Activated CD4-positive, alpha-beta T cell treated with anti-CD3 and anti-CD28 coated beads, Interleukin-2, Interleukin-4, amounts not matched to agents 100 ng/mL and 50 ng/mL, durations not matched to agents 16 hours and 8 hours (primary cell): ENCODE data around the gene ZSCAN5A.
"Not testable (repeated sequence)": the region's sequence is repeated elsewhere in the genome, so short reads cannot be mapped to it uniquely, and the experiment has no call there.

Experiments
- DNase-seq: peaks from one replicate; pipeline ENCODE4 v3.0.0-alpha.2; 2020; ENCODE audit warnings: low spot score

Gene ZSCAN5A

DNA sequence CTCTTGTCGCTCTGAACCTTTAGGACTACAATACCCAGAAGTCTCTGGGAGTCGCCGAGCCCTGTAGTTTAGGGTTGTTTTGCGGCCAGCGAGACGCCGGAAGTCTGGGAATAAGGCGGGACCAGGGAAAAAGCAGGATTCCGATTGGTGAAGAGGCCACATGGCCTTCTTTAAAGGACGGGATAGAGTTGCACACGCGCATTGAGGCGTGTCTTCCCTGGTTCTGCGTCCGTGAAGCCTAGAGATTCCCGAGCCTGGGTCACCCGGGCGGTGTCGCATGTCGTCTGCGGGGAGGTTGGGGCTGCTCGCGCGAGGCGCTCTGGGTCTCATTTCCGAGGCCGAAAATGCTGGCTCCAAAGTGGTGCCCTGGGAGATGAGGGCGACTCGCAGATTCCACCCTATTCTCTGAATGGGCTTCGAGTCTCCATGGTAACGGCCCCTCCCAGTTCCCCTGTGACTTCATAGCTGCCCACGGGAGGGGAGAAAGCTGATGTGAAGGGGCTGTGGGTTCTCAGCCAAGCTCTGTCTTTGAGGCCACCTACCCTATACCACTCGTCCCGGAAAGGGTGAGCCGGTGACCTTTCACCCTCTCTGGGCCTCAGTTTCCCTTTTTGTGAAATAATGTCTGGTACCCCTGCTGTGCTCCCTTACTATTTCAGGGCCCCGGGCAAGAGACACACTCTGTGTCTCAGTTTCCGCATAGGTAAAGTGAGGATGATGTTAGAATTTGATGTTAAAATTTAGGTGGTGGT is 614 bp upstream of the ZSCAN5A start:
- DNase-seq: peak; percentile 95

DNA sequence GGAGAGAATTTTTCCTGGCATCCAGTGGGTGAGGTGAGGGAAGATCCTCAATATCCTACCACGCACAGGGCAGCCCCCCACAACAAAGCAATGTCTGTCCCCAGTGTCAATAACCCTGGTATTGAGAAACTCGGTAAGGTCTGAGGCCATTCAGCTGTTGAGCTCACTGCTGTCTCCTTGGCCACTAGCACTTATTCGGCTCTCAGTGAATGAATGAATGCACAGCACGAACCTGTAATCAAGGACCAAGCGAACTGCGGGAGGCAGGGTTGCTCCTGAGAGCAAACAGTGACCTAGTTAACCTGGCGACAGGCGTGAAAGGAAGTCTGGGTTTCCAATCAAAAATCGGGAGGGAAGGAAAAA is 640 bp downstream of the ZSCAN5A start:
- no peak for DNase-seq

DNA sequence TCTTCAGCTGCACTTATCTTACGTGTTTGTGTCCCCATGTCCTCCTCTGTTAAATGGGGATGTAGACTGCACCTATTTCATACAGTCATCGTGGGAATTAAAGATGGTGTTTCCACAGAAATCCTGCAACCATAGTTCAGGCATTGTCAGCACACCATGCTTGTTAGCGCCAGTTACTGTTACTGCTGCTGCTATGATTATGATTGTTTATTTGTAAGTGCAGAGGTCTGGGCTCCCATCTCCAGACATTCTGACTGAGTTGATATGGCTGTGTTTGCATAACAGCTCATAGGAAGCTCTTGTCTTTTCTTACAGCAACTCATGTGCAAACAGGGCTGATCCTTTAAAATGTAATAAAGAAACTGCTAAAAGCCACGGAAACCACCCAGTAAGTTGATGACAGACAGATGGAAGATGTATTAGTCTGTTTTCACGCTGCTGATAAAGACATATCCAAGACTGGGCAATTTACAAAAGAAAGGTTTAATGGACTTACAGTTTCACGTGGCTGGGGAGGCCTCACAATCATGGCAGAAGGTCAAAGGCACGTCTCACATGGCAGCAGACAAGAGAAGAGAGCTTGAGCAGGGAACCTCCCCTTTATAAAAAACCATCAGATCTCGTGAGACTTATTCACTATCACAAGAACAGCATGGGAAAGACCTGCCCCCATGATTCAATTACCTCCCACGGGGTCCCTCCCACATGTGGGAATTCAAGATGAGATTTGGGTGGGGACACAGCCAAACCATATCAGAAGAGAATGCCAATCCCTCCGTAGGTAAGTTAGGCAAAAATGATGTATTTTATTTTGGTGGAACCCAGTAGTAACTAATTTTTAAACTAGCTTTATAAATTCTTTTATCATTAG is 1.6 kb downstream of the ZSCAN5A start:
- peak; percentile 28 for DNase-seq

DNA sequence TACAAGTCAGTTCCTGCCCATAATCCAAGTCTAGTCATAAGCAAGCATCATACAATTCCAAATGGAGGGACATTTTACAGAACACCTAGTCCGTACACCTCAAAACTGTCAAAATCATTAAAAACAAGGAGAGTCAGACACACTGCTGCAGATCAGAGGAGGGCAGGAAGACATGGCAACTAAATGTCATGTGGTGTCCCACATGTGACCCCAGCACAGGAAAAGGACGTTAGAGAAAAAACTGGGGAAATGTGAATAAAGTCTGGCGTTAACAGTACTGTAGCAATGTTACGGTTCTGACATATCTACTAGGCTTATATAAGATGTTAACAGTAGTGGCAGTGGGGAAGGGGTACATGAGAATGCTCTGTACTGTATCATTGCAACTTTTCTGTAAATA is 2.3 kb downstream of the ZSCAN5A start:
- DNase-seq: no peak

DNA sequence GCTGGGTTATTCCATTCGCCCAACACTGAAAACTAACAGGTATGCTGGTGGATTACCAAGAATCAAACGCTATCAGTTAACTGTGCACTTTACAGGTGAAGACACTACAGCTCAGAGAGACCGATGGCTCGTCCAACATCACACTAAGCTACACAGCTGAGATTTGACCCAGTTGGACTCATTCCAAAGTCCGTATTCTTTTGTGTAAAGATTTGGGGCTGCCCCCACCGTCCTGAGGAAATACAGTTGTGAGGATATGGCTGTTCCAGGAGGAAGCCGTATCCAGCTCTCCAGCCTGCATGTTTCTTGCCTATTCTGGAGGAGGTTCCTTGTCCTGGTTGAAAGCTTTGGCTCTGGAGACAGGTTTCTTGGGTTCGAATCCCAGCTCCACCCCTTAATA is 4.2 kb downstream of the ZSCAN5A start:
- DNase-seq: no peak

DNA sequence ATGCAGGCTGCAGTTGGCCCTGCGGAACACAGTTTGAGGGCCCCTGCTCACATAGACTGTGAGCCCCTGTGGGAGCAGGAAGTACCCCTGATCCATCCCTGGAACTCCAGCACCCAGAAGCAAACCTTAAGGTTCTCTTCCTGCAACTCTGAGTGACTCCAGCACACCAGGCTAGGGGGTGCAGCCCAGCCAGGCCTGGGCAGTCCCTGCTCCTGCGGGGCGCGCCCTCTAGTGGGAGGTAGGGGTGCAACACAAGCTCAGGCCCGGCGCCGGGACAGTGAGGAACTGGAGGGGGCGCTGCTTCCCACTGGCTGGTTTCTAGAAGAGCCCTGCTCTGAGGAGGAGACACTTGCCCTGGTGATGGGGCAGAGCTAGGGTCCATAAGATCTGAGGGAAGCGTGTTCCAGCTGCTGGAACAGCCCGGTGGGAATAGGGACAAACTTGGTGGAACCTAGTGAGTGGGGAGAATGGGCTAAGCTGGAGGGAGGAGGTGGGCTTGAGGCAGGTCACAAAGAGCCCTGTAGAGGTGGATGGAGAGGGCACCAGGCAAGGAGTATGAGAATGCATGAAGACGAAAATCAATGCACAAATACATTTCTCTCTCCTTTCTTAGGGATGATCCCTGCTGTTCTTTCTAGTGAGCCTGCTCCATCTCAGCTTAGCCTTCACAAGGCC is 5.0 kb downstream of the ZSCAN5A start:
- DNase-seq: peak; percentile 40

DNA sequence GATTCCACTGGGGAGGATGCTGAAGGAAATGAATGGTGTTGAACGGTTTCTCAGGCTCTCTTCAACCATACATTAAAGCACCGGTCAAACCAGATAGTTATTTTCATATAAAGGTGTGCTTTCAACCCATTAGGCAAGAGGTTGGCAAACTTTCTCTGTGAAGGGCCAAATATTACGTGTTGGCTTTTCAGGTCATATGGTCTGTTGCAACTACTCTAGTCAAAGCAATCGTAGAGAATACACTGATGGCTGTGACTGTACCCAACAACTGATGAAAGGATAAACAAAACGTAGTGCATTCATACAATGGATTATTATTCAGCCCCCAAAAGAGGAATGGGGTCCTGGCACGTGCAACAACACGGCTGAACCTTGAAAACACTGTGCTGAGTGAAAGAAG is 5.8 kb downstream of the ZSCAN5A start:
- DNase-seq: no peak

DNA sequence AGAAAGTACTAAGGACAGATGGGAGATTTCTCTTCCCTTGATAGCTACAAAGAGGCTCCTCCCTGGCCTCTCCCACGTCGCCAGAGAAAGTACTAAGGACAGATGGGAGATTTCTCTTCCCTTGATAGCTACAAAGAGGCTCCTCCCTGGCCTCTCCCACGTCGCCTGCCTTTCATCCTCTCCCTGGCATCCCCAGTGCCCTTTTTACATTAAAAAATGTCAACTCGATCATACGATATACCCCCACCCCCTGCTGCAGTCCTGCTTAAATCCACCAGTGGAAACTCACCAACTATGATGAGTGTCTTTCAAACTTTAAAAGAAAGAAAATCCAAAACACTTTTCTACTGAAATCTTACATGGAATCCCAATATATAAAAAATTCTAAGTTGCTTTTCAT is 7.6 kb downstream of the ZSCAN5A start:
- not testable (repeated sequence) for DNase-seq

DNA sequence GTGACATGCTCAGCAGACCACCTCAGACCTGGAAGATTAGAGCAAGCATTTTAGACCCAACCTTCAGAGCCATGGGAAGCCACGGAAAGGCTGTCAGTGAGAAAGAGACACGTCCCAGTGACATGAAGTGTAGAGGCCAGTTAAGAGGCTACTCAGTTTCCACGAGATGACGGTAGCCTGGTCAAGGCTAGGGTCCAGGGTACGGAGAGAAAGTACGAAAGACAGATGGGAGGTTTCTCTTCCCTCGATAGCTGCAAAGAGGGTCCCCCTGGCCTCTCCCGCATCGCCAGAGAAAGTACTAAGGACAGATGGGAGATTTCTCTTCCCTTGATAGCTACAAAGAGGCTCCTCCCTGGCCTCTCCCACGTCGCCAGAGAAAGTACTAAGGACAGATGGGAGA is 8.6 kb downstream of the ZSCAN5A start:
- no peak for DNase-seq

DNA sequence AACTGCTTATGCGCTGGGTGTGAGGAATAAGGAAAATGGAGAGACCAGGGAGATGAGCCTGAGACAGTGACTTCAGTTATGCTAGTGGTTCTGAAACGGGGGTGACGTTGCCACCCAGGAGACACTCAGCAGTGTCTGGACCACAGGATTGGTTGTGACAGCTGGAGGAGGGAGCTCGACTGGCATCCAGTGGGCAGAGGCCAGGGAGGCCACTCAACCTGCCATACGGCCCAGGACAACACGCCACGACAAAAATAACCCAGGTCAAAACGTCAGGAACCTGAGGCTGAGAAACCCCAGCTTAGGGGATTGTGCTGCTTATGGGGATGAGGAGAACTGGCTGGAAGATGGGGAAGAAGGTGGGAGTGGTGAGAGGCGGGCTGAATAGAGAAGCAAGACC is 10.4 kb downstream of the ZSCAN5A start:
- DNase-seq: no peak

DNA sequence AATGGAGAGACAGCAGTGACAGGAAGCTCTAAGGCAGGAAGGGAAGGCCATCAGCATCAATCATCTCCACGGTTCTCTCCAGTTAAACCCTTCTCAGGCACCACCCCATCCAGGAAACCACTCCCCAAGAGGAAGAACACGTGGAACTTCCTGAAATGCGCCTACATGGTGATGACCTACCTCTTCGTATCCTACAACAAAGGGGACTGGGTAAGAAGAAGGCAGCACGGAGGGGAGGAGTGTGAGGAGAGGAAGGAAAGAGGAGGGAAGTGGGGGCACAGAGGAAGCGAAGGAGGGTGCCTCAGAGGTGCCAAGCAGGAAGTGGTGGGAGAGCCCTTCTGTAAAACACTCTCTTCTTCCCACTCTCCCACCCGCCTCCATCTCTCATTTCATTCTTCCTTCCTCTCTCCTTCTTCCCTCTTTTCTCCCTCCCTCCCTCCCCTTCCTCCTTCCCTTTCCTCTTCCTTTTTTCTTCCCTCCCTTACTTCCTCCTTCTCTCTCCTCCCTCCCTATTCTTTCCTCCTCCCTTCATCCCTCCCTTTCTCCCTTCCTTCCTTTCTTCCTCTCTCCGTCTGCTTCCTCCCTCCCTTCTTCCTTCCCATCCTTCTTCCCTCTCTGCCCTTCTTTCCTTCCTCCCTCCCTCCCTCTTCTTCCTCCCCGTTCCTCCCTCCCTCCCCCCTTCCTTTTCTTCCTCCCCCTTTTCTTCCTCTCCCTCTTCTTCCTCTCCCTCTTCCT is 12.6 kb downstream of the ZSCAN5A start:
- DNase-seq: no peak

DNA sequence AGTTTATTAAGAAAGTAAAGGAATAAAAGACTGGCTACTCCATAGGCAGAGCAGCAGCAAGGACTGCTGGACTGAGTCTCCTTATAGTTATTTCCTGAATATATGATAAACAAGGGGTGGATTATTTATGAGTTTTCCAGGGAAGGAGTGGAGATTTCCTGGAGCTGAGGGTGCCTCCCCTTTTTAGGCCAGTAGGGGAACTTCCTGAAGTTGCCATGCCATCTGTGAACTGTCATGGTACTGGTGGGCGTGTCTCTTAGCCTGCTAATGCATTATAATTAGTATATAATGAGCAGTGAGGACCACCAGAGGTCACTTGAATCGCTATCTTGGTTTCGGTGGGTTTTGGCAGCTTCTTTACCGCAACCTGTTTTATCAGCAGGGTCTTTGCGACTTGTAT is 13.5 kb downstream of the ZSCAN5A start:
- no peak for DNase-seq

DNA sequence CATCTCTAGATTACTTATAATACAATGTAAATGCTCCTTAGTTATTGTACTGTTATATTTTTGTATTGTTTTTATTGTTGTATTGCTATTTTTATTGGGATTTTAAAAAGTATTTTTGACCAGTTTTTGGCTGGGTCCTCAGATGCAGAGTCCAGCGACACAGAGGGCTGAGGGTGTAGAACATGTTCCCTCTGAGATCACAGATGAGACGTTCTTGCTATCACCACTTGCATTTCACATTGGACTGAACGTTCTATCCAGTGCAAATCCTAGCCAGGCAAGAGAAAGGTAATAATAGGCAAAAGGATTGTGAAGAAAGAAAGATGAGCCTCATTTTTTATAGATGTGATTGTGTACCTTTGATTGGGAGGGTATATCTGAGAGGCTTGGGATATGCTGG is 15.0 kb downstream of the ZSCAN5A start:
- DNase-seq: no peak

DNA sequence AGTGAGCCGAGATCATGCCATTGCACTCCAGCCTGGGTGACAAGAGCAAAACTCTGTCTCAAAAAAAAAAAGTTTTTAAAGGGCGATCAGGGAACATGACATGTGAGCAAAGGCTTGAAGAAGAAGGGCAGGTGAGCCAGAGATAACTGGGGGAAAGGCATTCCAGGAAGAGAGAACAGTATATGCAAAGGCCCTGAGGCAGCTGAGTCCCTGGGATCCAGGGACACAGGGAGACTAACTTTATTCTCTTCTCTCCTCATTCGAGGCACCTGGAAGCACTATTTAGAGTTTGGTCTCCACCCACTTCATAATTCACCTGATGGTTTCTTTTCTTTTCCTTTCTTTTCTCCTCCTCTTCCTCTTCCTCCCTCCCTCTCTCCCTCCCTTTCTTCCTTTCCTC is 17.6 kb downstream of the ZSCAN5A start:
- DNase-seq: no peak

DNA sequence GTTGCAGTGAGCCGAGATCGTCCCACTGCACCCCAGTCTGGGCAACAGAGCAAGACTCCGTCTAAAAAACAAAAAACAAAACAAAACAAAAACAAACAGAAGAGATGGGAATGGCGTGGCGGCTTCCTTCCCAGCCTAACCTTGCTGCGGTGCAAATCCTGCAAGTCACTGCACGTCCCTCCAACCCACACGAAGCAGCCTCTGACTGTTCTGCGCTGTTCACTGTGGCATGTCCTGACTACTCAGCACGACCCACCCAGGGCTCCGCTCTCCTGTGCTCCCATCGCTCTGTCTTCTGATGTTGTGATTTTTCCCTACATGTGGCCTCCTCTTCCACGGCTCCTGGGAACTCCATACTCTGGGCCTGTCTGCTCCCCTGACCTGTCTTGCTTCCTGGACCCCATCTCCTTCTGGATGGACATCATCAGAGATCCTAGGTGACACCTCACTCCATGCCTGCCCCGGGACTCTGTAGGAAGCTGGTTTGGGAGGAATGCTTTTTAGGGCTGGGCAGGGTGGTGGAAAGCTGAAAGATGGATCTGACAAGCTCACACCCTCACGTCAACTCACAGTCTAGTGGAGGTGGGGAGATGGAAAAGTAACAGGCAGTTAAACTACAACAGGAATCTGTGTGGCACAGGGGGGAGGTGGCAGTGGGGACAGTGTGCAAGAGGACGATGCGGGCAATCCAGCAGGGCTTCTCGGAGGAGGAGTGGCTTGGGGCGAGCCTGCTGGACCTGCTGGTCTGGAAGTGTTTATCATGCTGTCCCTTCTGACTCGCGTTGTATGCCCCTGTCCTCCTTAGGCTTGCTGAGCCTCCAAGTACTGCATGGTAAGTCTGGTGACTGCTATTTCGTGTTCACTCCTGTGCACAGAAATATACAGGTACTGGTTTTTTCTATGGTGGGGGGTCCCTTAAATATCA is 18.8 kb downstream of the ZSCAN5A start:
- DNase-seq: no peak

DNA sequence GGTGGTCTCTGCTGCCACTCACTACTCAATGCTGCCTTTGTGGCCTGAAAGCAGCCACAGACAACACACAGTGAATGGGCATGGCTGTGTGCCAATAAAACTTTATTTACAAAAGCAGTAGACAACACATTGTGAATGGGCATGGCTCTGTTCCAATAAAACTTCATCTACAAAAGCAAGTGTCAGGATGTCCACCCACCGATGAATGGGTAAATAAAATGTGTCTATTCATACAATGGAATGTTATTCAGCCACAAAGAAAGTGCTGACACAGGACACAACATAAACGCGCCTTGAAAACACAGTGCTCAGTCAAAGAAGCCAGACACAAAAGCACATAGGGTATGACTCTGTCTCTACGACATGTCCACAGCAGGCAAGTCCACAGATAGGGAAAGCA is 20.1 kb downstream of the ZSCAN5A start:
- no peak for DNase-seq

DNA sequence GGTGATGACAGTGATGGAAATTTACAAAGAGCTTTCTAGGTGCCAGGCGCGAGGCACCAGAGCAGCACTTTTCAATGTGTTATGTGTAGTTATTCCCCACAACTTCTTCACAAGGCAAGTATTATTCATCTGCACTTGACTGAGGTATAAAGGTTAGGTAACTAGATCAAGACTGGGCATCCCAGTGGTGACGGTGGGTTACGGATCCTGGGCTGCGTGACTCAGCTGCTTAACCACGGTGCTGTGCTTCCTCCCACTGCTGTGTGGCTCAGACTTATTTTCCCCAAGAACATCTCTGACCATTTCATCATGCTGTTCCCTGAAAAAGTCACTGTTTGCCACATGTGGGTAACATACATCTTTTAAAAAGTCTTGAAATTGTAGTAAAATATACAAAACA is 22.8 kb downstream of the ZSCAN5A start:
- DNase-seq: no peak

DNA sequence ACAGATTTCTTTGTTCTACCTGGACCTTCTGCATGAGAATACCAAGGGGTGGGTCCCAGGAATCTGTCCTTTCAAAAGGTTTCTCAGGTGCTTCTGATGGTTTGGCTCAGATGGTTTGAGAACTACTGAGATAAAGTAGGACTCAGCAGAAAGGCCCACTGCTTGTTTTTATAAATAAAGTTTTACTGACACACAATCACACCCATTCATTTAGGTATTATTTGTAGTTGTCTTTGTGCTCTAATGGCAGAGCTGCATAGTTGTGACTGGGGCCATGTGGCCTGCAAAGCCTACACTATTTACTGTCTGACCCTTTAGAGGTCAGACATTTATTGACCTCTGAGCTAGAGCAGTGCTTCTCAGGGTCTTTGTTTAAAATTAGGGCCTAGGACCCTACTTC is 24.5 kb downstream of the ZSCAN5A start:
- DNase-seq: no peak

DNA sequence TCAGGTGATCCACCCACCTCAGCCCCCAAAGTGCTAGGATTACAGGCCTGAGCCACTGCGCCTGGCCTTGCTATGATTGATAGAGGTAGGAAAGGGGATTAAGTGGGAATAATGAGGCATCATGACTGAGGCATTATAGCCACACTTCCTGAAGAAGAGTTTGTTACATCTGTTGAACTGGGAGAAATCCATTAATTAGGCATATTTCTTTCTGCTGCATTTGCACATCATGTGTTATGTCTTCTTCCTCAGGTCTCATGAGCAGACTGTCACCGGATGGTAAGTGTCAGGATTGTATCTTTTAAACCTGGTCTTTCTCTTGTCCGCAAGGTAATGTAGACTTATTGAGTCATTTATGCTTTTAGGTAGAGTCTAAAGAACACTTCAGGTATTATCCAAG is 29.9 kb downstream of the ZSCAN5A start:
- DNase-seq: no peak

DNA sequence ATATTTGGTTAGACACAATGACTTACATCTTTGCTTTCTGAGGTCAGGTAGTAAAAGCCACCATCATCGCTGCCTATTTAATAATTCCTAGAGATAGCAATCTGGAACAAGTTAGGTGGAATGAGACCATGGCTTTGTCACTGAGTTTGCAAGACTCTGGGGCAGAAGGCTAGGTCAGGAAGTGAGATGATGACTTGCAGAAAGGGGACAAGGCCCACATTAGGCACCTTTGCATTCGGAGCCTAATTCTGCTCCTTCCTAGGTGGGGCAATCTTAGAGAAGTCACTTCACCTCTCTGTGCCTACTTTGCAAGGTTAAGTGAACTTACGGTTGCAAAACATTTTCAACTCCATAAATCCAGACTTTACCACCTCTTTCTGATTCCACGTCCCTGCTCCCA is 31.8 kb downstream of the ZSCAN5A start:
- no peak for DNase-seq

DNA sequence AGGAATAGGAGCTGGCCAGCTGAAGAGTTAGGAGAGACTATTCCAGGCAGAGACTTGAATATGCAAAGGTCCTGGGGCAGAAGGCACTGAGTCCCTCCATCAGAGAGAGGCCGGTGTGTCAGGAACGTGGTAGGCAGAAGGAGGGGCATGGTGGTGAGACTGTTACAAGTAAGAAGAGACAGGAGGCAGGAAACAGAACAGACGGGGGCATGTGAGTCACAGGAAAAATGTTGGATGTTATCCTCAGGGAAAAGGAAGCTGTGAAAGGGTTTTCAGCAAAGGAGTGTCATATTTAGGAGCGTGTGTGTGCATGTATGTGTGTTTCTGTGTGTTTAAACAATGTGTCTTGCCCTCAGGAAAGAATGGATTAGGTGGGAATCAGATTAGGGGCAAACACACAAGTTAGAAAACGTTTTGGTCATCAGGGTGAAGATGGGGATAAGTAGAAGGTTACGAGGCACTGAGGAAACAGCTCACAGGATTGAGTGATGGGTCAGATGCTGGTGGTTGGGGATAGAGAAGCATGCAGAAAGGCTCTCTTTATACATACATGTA is 41.0 kb downstream of the ZSCAN5A start:
- DNase-seq: no peak
